B cell (primary cell): ENCODE results near the gene GPATCH3.

ENCODE experiments used
- CTCF ChIP-seq: fragments of 200-600 bp; IDR thresholded peaks from one replicate; pipeline ENCODE4 v1.8.0; 2022; ENCODE audit warnings: antibody characterized with exemption, mild to moderate bottlenecking
- EZH2 ChIP-seq: IDR thresholded peaks from 2 replicates; pipeline ENCODE4 v1.6.1; 2012; ENCODE audit warnings: borderline replicate concordance, low read depth, mild to moderate bottlenecking, moderate library complexity, low read length; ENCODE audit not compliant: insufficient read depth, poor library complexity, severe bottlenecking

- TF ChIP-seq EZH2 (no peak), CTCF (peak; percentile 39)
Observed at GRCh38 chr1:26887125-26887524, 13.1 kb downstream of the GPATCH3 start.
